AG10803 (cell line): Measurements from ENCODE around the gene PPME1.
A peak's percentile ranks its signal among the peaks of the same experiment; 100 is the strongest.
"Not testable (repeated sequence)": the region's sequence is repeated elsewhere in the genome, so short reads cannot be mapped to it uniquely, and the experiment has no call there.

Experiments used
- DNase-seq: peaks from one replicate; pipeline ENCODE4 v3.0.0; 2010; ENCODE audit warnings: low read depth
- H3K4me3 ChIP-seq: 2 replicates; pipeline ENCODE4 v1.5.1; 2011; ENCODE audit warnings: mild to moderate bottlenecking, low read length, control low read depth
- TF ChIP-seq, protein P1 (sequence below): conservative IDR thresholded peaks from 2 replicates; pipeline ENCODE4 v1.5.1; 2011; ENCODE audit warnings: mild to moderate bottlenecking, low read length, control low read depth, inconsistent platforms

PPME1 gene

DNA sequence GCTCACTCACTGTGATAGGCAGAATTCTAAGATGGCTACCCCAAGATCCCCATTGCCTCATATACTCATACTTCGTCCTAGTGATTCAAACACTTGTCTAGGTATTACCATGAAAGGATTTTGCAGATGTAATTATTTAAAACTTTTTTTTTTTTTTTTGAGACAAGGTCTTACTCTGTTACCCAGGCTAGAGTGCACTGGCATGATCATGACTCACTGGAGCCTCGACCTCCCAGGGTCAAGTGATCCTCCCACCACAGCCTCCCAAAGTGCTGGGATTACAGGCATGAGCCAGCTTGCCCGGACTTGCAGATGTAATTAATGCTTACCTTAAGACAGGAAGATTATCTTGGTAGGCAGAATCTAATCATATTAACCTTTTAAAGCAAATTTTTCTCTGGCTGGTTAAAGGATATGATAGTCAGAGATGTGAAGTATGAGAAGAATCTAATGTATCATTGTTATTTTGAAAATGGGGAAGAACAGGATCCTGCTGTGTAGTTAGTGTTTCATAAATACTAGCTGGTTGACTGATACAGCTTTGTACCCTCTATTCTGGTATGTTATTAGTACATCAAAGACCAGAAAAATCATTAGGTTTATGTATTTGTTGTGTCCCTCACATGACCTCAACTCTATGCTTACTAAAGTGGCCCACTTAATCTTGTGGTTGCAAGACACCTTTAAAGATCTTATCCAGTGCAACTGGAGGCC is 35.8 kb upstream of the PPME1 start:
- no peak overlapping the region for H3K4me3 ChIP-seq
- DNase-seq: no peak
- TF ChIP-seq, protein P1, sequence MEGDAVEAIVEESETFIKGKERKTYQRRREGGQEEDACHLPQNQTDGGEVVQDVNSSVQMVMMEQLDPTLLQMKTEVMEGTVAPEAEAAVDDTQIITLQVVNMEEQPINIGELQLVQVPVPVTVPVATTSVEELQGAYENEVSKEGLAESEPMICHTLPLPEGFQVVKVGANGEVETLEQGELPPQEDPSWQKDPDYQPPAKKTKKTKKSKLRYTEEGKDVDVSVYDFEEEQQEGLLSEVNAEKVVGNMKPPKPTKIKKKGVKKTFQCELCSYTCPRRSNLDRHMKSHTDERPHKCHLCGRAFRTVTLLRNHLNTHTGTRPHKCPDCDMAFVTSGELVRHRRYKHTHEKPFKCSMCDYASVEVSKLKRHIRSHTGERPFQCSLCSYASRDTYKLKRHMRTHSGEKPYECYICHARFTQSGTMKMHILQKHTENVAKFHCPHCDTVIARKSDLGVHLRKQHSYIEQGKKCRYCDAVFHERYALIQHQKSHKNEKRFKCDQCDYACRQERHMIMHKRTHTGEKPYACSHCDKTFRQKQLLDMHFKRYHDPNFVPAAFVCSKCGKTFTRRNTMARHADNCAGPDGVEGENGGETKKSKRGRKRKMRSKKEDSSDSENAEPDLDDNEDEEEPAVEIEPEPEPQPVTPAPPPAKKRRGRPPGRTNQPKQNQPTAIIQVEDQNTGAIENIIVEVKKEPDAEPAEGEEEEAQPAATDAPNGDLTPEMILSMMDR: no peak

DNA sequence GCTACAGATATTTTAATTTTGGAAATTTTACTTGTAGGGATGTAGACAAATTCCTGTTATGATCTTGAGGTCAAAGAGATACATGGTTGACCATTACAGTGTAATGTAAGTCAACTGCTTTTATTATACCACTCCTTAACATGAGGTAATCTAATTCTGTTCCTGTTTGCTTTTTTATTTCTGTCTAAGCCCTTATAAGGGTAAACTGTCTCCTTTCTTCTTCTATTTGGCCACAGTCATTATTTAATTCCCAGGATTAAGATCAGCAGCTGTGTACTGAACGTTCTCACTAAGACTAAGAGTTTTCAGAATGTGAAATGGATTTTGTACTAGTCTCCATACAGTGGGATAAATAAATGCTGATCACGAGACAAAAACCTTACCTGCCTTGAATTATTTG is 33.1 kb upstream of the PPME1 start:
- no peak for DNase-seq
- TF ChIP-seq, protein P1: no peak
- H3K4me3 ChIP-seq: no peak overlapping the region

DNA sequence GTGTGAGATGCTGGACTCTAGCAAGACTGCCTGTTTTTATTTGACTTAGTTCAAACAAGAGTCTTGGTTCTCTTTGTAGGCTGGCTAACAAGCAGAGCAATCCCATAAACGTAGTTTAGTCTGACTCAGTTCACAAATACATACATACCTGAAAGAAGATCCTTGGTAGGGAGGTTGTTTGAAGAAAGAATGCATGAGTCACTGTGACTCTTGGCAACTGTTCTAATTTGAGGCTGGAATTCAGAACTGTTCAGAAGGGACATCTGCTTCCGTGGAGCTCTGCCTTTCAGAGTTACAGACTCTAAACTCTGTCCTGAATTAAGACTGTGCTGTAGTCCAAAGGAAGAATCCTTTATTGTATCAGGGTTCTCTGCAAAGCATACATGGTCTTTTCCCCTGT is 32.5 kb upstream of the PPME1 start:
- H3K4me3 ChIP-seq: no peak overlapping the region
- DNase-seq: peak; percentile 96
- TF ChIP-seq, protein P1: no peak

DNA sequence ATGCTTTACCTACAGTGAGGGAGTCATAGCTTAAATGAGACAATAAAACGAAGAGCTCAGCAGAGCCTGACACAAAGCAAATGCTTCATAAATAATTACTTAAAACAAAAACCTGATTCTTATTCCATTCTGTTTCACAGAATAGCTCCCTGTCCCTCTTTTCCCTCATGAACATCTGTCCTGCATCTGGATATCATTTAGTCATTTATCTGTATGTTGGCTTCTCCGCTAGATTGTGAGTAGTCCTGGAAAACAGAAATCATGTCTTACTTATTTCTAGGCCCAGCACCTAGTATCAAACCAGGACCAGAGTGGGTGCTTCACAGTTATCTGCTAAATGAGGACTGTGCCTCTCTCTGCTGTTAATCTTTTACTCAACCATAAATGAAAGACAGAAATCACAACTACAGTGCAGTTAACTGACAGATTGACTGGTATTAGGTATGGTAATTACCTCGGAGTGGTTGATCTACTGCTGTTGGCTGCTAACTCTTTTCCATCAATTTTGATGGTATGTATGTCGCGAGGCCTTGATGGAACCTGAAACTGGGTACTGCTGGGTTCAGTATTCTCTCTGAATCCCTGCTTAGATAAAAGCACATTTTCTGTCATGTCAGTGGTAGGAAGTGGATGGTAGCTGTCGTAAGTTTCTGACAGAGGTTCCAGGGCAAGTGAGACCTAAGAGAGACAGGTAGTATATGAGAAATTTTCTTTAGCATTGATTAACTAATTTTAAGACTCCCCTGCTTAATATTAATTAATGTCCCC is 31.8 kb upstream of the PPME1 start:
- no peak overlapping the region for H3K4me3 ChIP-seq

DNA sequence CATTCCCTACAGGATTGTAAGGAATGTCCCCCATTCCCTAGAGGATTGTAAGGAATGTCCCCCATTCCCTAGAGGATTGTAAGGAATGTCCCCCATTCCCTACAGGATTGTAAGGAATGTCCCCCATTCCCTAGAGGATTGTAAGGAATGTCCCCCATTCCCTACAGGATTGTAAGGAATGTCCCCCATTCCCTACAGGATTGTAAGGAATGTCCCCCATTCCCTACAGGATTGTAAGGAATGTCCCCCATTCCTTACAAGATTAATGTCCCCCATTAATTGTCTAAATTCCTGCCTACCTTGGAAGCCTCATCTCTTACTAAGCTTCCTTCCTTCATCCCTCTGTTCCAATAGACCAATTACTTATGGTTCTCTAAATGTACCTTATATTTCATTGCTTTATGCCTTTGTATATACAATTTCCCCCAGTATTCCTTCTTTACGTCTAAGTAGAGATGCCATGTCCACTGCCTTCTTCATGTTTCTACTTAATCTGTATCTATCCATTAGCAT is 31.1 kb upstream of the PPME1 start:
- DNase-seq, H3K4me3 ChIP-seq: not testable (repeated sequence)

More for the DNA sequence above, 31.8 kb upstream of the PPME1 start:
- DNase-seq: peak; percentile 46
- TF ChIP-seq, protein P1: no peak

DNA sequence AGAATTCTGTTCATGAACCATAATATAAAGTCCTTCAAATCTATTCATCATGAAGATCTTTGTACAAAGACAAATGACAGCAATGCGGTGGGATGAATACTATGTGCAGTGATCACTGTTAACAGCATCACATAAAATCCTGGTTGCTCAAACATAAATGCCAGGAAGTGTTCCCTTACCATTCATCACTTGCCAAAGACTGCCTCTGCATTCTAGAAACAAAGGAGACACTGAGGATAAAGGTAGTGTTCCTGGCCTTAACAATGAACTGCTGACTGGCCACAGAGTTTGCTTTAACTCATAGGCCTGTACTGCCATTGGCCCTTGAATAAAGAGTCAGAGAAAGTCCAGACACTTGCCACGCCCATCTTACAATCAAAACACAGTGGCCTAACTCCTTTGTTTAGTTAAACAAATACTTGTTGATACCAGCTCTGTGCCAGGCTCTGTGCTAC is 29.8 kb upstream of the PPME1 start:
- TF ChIP-seq, protein P1: no peak
- no peak overlapping the region for H3K4me3 ChIP-seq
- peak; percentile 37 for DNase-seq

DNA sequence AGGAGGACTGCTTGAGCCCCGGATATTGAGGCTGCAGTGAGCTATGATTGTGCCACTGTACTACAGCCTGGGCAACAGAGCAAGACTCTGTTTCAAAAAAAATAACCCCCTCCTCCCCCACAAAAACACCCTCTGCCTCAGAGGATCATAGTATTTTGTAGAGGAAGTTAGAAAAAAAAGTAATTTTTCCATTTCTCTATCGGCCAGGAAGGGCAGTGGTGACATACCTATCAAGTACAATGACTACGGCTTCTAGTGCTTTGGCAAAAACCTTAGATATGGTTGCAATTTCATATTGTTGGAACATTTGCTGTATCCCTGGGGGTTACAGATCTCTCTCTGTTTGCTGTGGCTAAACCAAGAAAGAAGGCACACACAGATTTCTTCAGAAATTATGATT is 29.2 kb upstream of the PPME1 start:
- no peak for DNase-seq

More for the DNA sequence above, 29.2 kb upstream of the PPME1 start:
- TF ChIP-seq, protein P1: no peak
- H3K4me3 ChIP-seq: no peak overlapping the region
